Measurements from ENCODE around the gene BID. TPM values are rescaled to one million over a fixed set of nuclear protein-coding genes. Genes with fewer than 3 reads are reported as not detected.

BID gene
- total and polyA plus RNA-seq, 2 of the 8 experiments (the other 6 are each of a cell fraction or from before 2014, with no cell fraction given): 39.3 to 114 TPM

GRCh38 chr22:17739196-17739975 is 34.9 kb downstream of the BID start (continued):
- TF ChIP-seq EZH2 (IDR thresholded peaks at IDR 0.05; ENCODE audit: low read depth, low read length, severe bottlenecking) (no peak), EGR1 (IDR thresholded peaks at IDR 0.05; ENCODE audit: borderline replicate concordance, low read depth, low read length) (no peak), CHD7 (IDR thresholded peaks at IDR 0.05; ENCODE audit: insufficient replicate concordance, low read length) (no peak)
